IMR-90 (cell line): ENCODE measurements around the gene HDAC10. TPM values are rescaled to one million over a fixed set of nuclear protein-coding genes. Genes with fewer than 3 reads are reported as not detected.

Experiments
- ATAC-seq: fragments of 200-7000 bp; cut with Tn5 transposase; 2 replicates; pipeline ENCODE4 v1.9.1; 2020; ENCODE audit warnings: low read depth, mild to moderate bottlenecking, moderate library complexity
- BruUV-seq: library from RNA; stranded (reverse); fragments of 400-500 nt; replicated peaks from 2 replicates; lab custom pipeline; 2021; lab: Mats Ljungman, UMichigan
- CTCF ChIA-PET: fragments of 300-600 bp; formaldehyde crosslinking; extraction: SDS; loops from one replicate; lab custom pipeline; 2021; ENCODE audit warnings: antibody characterized with exemption; lab: Yijun Ruan, JAX
- POLR2A ChIA-PET: fragments of 300-600 bp; sonication (Branson Sonifier 250); formaldehyde crosslinking; loops from one replicate; lab custom pipeline; 2022; ENCODE audit warnings: antibody characterized with exemption; ENCODE audit not compliant: unreplicated experiment; lab: Charles Lee
- DNase-seq: peaks from one replicate; pipeline ENCODE4 v3.0.0; 2013
- H2AFZ ChIP-seq: replicated peaks from 2 replicates; pipeline ENCODE3; 2013; ENCODE audit warnings: low read length, mild to moderate bottlenecking; ENCODE audit not compliant: poor library complexity
- H2AK5ac ChIP-seq: 2 replicates; pipeline ENCODE4 v1.6.1; 2013; ENCODE audit warnings: low read depth, low read length, inconsistent platforms
- H2AK9ac ChIP-seq: replicated peaks from 2 replicates; pipeline ENCODE3; 2013; ENCODE audit warnings: mild to moderate bottlenecking, low read depth, low read length, moderate library complexity; ENCODE audit not compliant: poor library complexity
- H2BK120ac ChIP-seq: 2 replicates; pipeline ENCODE4 v1.6.1; 2013; ENCODE audit warnings: low read depth, low read length, inconsistent platforms
- H2BK15ac ChIP-seq: 3 replicates; pipeline ENCODE4 v1.6.1; 2013; ENCODE audit warnings: low read depth, low read length, inconsistent platforms
- H2BK20ac ChIP-seq: 2 replicates; pipeline ENCODE4 v1.6.1; 2013; ENCODE audit warnings: low read depth, mild to moderate bottlenecking, inconsistent platforms, low read length, moderate library complexity
- H2BK5ac ChIP-seq: 2 replicates; pipeline ENCODE4 v1.6.1; 2013; ENCODE audit warnings: mild to moderate bottlenecking, low read depth, low read length, inconsistent platforms; ENCODE audit not compliant: poor library complexity, severe bottlenecking
- H3K14ac ChIP-seq: replicated peaks from 2 replicates; pipeline ENCODE4 v1.6.1; 2013; ENCODE audit warnings: low read depth, low read length, inconsistent platforms
- H3K18ac ChIP-seq: 2 replicates; pipeline ENCODE4 v1.6.1; 2013; ENCODE audit warnings: low read depth, low read length, control low read depth
- H3K23ac ChIP-seq: 2 replicates; pipeline ENCODE4 v1.6.1; 2013; ENCODE audit warnings: low read depth, low read length, inconsistent platforms
- H3K27ac ChIP-seq: 2 replicates; pipeline ENCODE4 v1.5.1; 2013; ENCODE audit warnings: mild to moderate bottlenecking, control low read depth, low read length; ENCODE audit not compliant: insufficient read depth
- H3K27me3 ChIP-seq: 2 replicates; pipeline ENCODE4 v1.6.1; 2013; ENCODE audit warnings: low read length; ENCODE audit not compliant: control insufficient read depth, insufficient read depth
- H3K36me3 ChIP-seq: 2 replicates; pipeline ENCODE4 v1.6.1; 2013; ENCODE audit warnings: low read length, mixed read lengths; ENCODE audit not compliant: control insufficient read depth, insufficient read depth
- H3K4ac ChIP-seq: 2 replicates; pipeline ENCODE4 v1.6.1; 2013; ENCODE audit warnings: low read depth, low read length, inconsistent platforms
- H3K4me1 ChIP-seq: 2 replicates; pipeline ENCODE4 v1.6.1; 2013; ENCODE audit warnings: low read length, mixed read lengths; ENCODE audit not compliant: control insufficient read depth, insufficient read depth
- H3K4me2 ChIP-seq: 2 replicates; pipeline ENCODE4 v1.6.1; 2013; ENCODE audit warnings: low read depth, mild to moderate bottlenecking, control low read depth, low read length, moderate library complexity
- H3K4me3 ChIP-seq: 2 replicates; pipeline ENCODE4 v1.5.1; 2013; ENCODE audit warnings: low read depth, mild to moderate bottlenecking, control low read depth, low read length, moderate library complexity; ENCODE audit not compliant: insufficient read depth
- H3K56ac ChIP-seq: 2 replicates; pipeline ENCODE4 v1.6.1; 2013; ENCODE audit warnings: low read length, inconsistent platforms; ENCODE audit not compliant: insufficient read depth; ENCODE audit errors: extremely low read depth
- H3K79me1 ChIP-seq, 2 experiments: 2 replicates each; pipeline ENCODE4 v1.6.1; 2013; ENCODE audit warnings: low read length in 2 of 2, inconsistent platforms in 1 of 2, low read depth in 1 of 2
- H3K9ac ChIP-seq: 2 replicates; pipeline ENCODE4 v1.6.1; 2013; ENCODE audit warnings: low read depth, low read length, control low read depth
- H3K9me1 ChIP-seq: 2 replicates; pipeline ENCODE4 v1.6.1; 2013; ENCODE audit warnings: low read length, inconsistent platforms; ENCODE audit not compliant: insufficient read depth
- H3K9me3 ChIP-seq: 2 replicates; pipeline ENCODE4 v1.6.1; 2013; ENCODE audit warnings: low read length; ENCODE audit not compliant: control insufficient read depth, insufficient read depth
- H4K20me1 ChIP-seq: 2 replicates; pipeline ENCODE4 v1.6.1; 2013; ENCODE audit warnings: low read length, inconsistent platforms; ENCODE audit not compliant: insufficient read depth
- H4K5ac ChIP-seq: 2 replicates; pipeline ENCODE4 v1.6.1; 2013; ENCODE audit warnings: mild to moderate bottlenecking, low read depth, low read length, control low read depth
- H4K8ac ChIP-seq, 2 experiments: 2 replicates each; pipeline ENCODE4 v1.6.1; 2013; ENCODE audit warnings: low read depth in 2 of 2, low read length in 2 of 2, control low read depth in 1 of 2, inconsistent platforms in 1 of 2
- H4K91ac ChIP-seq: 2 replicates; pipeline ENCODE4 v1.6.1; 2013; ENCODE audit warnings: low read depth, low read length, inconsistent platforms; ENCODE audit not compliant: insufficient read depth
- BHLHE40 ChIP-seq: fragments of 150-350 bp; IDR thresholded peaks from 2 replicates; pipeline ENCODE4 v1.6.1; 2016; ENCODE audit warnings: mild to moderate bottlenecking, low read depth, low read length
- CEBPB ChIP-seq: IDR thresholded peaks from 2 replicates; pipeline ENCODE4 v1.6.1; 2012; ENCODE audit warnings: low read depth, low read length, improper control_type of control experiment
- CHD1 ChIP-seq: IDR thresholded peaks from 2 replicates; pipeline ENCODE4 v1.6.1; 2012; ENCODE audit warnings: low read depth, low read length, improper control_type of control experiment
- CTCF ChIP-seq: conservative IDR thresholded peaks from 2 replicates; pipeline ENCODE4 v1.5.1; 2012; ENCODE audit warnings: mild to moderate bottlenecking, low read depth, low read length, improper control_type of control experiment
- FOS ChIP-seq: fragments of 150-350 bp; IDR thresholded peaks from 2 replicates; pipeline ENCODE4 v1.6.1; 2016; ENCODE audit warnings: low read depth, low read length
- MAFK ChIP-seq: IDR thresholded peaks from 2 replicates; pipeline ENCODE4 v1.6.1; 2012; ENCODE audit warnings: low read depth, low read length, improper control_type of control experiment
- MAZ ChIP-seq: IDR thresholded peaks from 2 replicates; pipeline ENCODE4 v1.6.1; 2012; ENCODE audit warnings: low read depth, mild to moderate bottlenecking, low read length, improper control_type of control experiment, moderate library complexity, borderline replicate concordance
- MXI1 ChIP-seq: IDR thresholded peaks from 2 replicates; pipeline ENCODE4 v1.6.1; 2012; ENCODE audit warnings: low read depth, mild to moderate bottlenecking, low read length, moderate library complexity, borderline replicate concordance
- NFE2L2 ChIP-seq: fragments of 150-350 bp; IDR thresholded peaks from 2 replicates; pipeline ENCODE4 v1.6.1; 2016; ENCODE audit warnings: low read depth, mild to moderate bottlenecking, low read length
- POLR2A ChIP-seq: IDR thresholded peaks from 2 replicates; pipeline ENCODE4 v1.6.1; 2012; ENCODE audit warnings: mild to moderate bottlenecking, low read depth, low read length
- RAD21 ChIP-seq: IDR thresholded peaks from 2 replicates; pipeline ENCODE4 v1.6.1; 2012; ENCODE audit warnings: low read length, improper control_type of control experiment
- RCOR1 ChIP-seq: IDR thresholded peaks from 2 replicates; pipeline ENCODE4 v1.6.1; 2012; ENCODE audit warnings: mild to moderate bottlenecking, low read length, improper control_type of control experiment; ENCODE audit not compliant: insufficient replicate concordance
- RFX5 ChIP-seq: IDR thresholded peaks from 2 replicates; pipeline ENCODE4 v1.8.0; 2012; ENCODE audit warnings: low read depth, mild to moderate bottlenecking, low read length, moderate library complexity
- SMC3 ChIP-seq: fragments of 150-350 bp; IDR thresholded peaks from 2 replicates; pipeline ENCODE4 v1.6.1; 2016; ENCODE audit warnings: low read depth, mild to moderate bottlenecking, antibody characterized with exemption, low read length, moderate library complexity
- WGBS, 2 experiments: methylation state at CpG; one replicate each; pipeline versions ENCODE4 v1.1.5 to v1.1.7; 2013; ENCODE audit warnings: missing lambda C conversion rate in 2 of 2; ENCODE audit not compliant: insufficient read length in 1 of 2; ENCODE audit errors: extremely low coverage in 2 of 2; 5-methylcytosine and 5-hydroxymethylcytosine counted together
- dilution Hi-C: fragments of 300-500 bp; cut with HindIII; formaldehyde crosslinking; loops from one replicate; pipeline ENCODE4 v1.14.3; 2018; ENCODE audit warnings: low sequenced_read_pairs; ENCODE audit not compliant: unreplicated experiment
- in situ Hi-C: fragments of 300-500 bp; cut with MboI; formaldehyde crosslinking; loops from 3 replicates; pipeline ENCODE4 v1.14.3; 2019; ENCODE audit warnings: low sequenced_read_pairs, inconsistent platforms, mixed read lengths
- intact Hi-C: fragments of 100-400 bp; cut with micrococcal nuclease; formaldehyde crosslinking; loops from 2 replicates; pipeline ENCODE4 v1.10.0; 2022
- polyA plus RNA-seq, 3 experiments: library from polyadenylated mRNA; depleted of rRNA; stranded (reverse); fragments of >200 nt; gene quantifications; 2 replicates each; pipeline ENCODE4 v1.2.3, GENCODE V29; 2012; ENCODE audit warnings: low replicate concordance in 1 of 3
- total RNA-seq: library from RNA; depleted of rRNA; stranded (reverse); fragments of >200 nt; gene quantifications from 2 replicates; pipeline ENCODE4 v1.2.3, GENCODE V29; 2012
- TF ChIP-seq, protein P1 (sequence below): fragments of 150-350 bp; IDR thresholded peaks from 2 replicates; pipeline ENCODE4 v1.6.1; 2016; ENCODE audit warnings: low read depth, mild to moderate bottlenecking, low read length, moderate library complexity, borderline replicate concordance
- TF ChIP-seq, protein P2 (sequence below): fragments of 150-350 bp; IDR thresholded peaks from 2 replicates; pipeline ENCODE4 v1.6.1; 2017; ENCODE audit warnings: mild to moderate bottlenecking, antibody characterized with exemption, low read length, low read depth

The HDAC10 gene
- total and polyA plus RNA-seq, 2 of the 4 experiments (the other 2 are of a cell fraction): 3.9 to 35.7 TPM

- H3K9ac ChIP-seq: no peak overlapping the region
- H2AK9ac ChIP-seq: no peak overlapping the region
- no peak overlapping the region for H3K18ac ChIP-seq
- no peak overlapping the region for H3K14ac ChIP-seq
- peaks cover 7% of the 10 kb centered on the region for H3K9me1 ChIP-seq
- dilution Hi-C loops: no loop called here
- no peak overlapping the region for H3K56ac ChIP-seq
- no peak overlapping the region for H4K91ac ChIP-seq
- peaks cover 13% of the 10 kb centered on the region for H3K36me3 ChIP-seq
- TF ChIP-seq FOS (no peak), BHLHE40 (no peak), MXI1 (no peak), CEBPB (no peak), RAD21 (no peak), CTCF (no peak), CHD1 (no peak), MAZ (no peak), MAFK (no peak), RFX5 (no peak), SMC3 (no peak), NFE2L2 (no peak), RCOR1 (no peak), POLR2A (no peak)
- TF ChIP-seq, protein P1, sequence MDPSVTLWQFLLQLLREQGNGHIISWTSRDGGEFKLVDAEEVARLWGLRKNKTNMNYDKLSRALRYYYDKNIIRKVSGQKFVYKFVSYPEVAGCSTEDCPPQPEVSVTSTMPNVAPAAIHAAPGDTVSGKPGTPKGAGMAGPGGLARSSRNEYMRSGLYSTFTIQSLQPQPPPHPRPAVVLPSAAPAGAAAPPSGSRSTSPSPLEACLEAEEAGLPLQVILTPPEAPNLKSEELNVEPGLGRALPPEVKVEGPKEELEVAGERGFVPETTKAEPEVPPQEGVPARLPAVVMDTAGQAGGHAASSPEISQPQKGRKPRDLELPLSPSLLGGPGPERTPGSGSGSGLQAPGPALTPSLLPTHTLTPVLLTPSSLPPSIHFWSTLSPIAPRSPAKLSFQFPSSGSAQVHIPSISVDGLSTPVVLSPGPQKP: no peak
- TF ChIP-seq, protein P2, sequence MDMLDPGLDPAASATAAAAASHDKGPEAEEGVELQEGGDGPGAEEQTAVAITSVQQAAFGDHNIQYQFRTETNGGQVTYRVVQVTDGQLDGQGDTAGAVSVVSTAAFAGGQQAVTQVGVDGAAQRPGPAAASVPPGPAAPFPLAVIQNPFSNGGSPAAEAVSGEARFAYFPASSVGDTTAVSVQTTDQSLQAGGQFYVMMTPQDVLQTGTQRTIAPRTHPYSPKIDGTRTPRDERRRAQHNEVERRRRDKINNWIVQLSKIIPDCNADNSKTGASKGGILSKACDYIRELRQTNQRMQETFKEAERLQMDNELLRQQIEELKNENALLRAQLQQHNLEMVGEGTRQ: no peak
- no peak overlapping the region for H2AFZ ChIP-seq
- in situ Hi-C loops: no loop called here
- peaks cover 88% of the 10 kb centered on the region for H4K20me1 ChIP-seq
- CTCF ChIA-PET: no interaction called here
- no peak overlapping the region for H3K4ac ChIP-seq
- no peak overlapping the region for H2BK15ac ChIP-seq
- no peak overlapping the region for H3K4me3 ChIP-seq
- H2BK5ac ChIP-seq: no peak overlapping the region
- H4K5ac ChIP-seq: no peak overlapping the region
- no peak overlapping the region; the same call in 1 of the 2 replicates for H3K23ac ChIP-seq
- H3K4me2 ChIP-seq: no peak overlapping the region
- no peaks in the 10 kb centered on the region for H3K9me3 ChIP-seq
- POLR2A ChIA-PET: no interaction called here
- no peaks in the 10 kb centered on the region for H3K27me3 ChIP-seq
- H3K4me1 ChIP-seq: peaks cover 63% of the 10 kb centered on the region
- ATAC-seq (no peak), DNase-seq (no peak)
- no TSS peak for BruUV-seq
- peaks cover 4 to 52% of the 10 kb centered on the region in 2 experiments; a peak in 3 of 4 replicates for H3K79me1 ChIP-seq
- H2AK5ac ChIP-seq: no peak overlapping the region
- H3K27ac ChIP-seq: no peak overlapping the region
- 100% methylated on average over 2 of the region's 4 CpGs; no CpG with 5 or more reads in 1 of the 2 experiments for WGBS, 2 experiments
- no peak overlapping the region for H2BK120ac ChIP-seq
- intact Hi-C loops: no loop called here
- no peak overlapping the region for H4K8ac ChIP-seq
- H2BK20ac ChIP-seq: no peak overlapping the region
Measured at GRCh38 chr22:50298266-50298637, 47.2 kb upstream of the HDAC10 start.
